GM23248 (cell line): ENCODE results near the gene SLC16A3.

Experiments
- EZH2 ChIP-seq: fragments of 200-600 bp; sonication (generic); IDR thresholded peaks from 2 replicates; pipeline ENCODE4 v1.6.1; 2018; ENCODE audit warnings: antibody characterized with exemption, mild to moderate bottlenecking; ENCODE audit not compliant: insufficient read depth, poor library complexity, severe bottlenecking
- EZH2phosphoT487 ChIP-seq: fragments of 200-600 bp; sonication (generic); IDR thresholded peaks from 2 replicates; pipeline ENCODE4 v1.6.1; 2018; ENCODE audit warnings: antibody characterized with exemption, moderate library complexity, mild to moderate bottlenecking, low read depth; ENCODE audit not compliant: insufficient read depth

GRCh38 chr17:82238472-82239201 is 9.8 kb downstream of the SLC16A3 start:
- no peak for TF ChIP-seq EZH2
- TF ChIP-seq EZH2phosphoT487, result no peak
